Rectal smooth muscle tissue (tissue), 1 donor: ENCODE results near the gene ZBTB34.

Source experiments
- H3K27ac ChIP-seq: one replicate; pipeline ENCODE4 v1.7.0; 2013; ENCODE audit warnings: low read depth, low read length, inconsistent platforms
- H3K27me3 ChIP-seq: one replicate; pipeline ENCODE4 v1.7.0; 2013; ENCODE audit warnings: low read length; ENCODE audit not compliant: control insufficient read depth, insufficient read depth
- H3K36me3 ChIP-seq: one replicate; pipeline ENCODE4 v1.7.0; 2013; ENCODE audit warnings: low read length; ENCODE audit not compliant: control insufficient read depth, insufficient read depth
- H3K4me1 ChIP-seq: one replicate; pipeline ENCODE4 v1.7.0; 2013; ENCODE audit warnings: low read length; ENCODE audit not compliant: control insufficient read depth, insufficient read depth
- H3K4me3 ChIP-seq: one replicate; pipeline ENCODE4 v1.7.0; 2013; ENCODE audit warnings: low read length
- H3K9ac ChIP-seq: one replicate; pipeline ENCODE4 v1.7.0; 2013; ENCODE audit warnings: low read length

ZBTB34 gene

DNA sequence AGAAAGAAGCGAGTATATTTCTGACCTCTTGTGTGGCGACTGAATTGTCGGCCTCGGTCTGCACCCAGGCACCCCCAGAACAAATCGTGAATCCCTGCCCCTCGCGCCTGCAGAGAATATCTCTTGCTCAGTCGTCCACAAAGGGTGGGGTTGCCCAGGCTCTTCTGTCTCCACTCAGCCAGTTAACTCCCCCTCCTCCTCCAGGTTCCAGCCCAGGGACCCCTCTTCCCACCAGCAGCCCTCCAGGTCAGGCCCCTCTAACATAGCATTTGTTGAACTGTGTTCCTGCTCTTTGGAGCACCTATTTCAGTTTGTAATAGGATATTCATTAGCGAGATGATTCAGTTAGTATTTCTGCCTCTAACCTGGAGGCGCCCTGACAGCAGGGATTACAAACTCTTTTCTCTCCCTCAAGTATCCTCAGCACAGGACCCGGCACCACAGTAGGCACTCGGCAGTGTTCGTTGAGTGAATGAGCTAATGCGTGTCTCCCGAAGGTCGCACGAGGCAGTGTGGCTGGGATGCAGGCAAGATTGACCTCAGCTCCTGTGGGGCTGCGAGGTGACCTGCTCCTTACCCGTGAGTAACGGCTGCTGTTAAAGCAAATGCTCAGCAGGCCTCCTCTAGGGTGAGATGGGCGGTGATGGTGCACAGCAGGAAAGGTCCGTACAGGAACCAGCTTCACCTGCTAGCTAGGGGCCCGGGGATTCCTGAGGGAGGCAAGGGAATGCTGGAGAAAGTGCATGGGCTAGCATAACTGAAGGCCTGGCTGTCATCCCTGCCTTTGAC, 25.8 kb downstream of the ZBTB34 start:
- H3K9ac ChIP-seq, result no peak overlapping the region
- no peak overlapping the region for H3K4me3 ChIP-seq
- H3K27ac ChIP-seq, result no peak overlapping the region
- no peaks in the 10 kb centered on the region for H3K4me1 ChIP-seq
- H3K36me3 ChIP-seq, result peaks cover 4% of the 10 kb centered on the region
- H3K27me3 ChIP-seq, result no peaks in the 10 kb centered on the region

DNA sequence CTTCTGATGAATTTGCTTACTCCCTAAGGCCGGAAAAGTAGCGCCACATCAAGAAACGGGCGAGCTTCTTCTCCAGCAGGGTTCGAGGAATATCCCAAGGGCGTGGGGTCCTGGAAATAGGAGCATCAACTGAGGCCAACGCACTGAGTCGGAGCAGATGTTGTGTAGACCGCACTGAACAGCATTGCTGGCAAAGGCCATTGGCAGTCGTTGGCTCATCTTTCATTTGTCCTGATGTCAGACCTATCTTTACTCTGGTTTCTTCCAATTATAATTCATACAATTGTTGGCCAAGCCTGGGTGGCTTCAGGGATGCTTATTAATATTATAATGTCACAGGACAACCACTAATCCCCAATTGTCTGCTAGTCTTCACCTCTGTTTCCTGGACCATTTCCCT, 26.5 kb downstream of the ZBTB34 start:
- H3K4me1 ChIP-seq, result no peaks in the 10 kb centered on the region
- H3K27ac ChIP-seq, result no peak overlapping the region
- no peak overlapping the region for H3K4me3 ChIP-seq
- no peaks in the 10 kb centered on the region for H3K27me3 ChIP-seq
- peaks cover 4% of the 10 kb centered on the region for H3K36me3 ChIP-seq
- H3K9ac ChIP-seq, result no peak overlapping the region

GRCh38 chr9:126891676-126892075, 31.2 kb downstream of the ZBTB34 start:
- Histone ChIP-seq H3K36me3 (no peaks in the 10 kb centered on the region), H3K9ac (no peak overlapping the region), H3K4me3 (no peak overlapping the region), H3K27ac (no peak overlapping the region), H3K27me3 (no peaks in the 10 kb centered on the region), H3K4me1 (no peaks in the 10 kb centered on the region)

DNA sequence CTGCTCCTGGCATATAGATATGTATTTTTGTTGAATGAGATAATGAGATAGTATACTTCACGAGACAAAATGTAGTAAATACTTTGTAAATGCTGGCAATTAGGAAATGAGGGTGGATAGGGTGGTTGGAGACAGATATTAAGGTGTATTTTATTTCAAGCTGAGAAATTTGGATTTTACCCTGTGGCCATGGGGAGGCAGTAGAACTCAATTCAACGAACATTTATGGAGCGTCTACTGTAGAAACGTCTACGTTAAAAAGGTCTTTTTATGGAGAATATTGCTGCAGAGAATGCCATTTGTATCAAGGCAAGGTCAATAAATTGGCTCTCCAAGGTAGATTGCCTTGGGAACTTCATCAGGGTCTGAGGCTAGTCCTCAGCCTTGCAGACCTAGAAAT, 32.6 kb downstream of the ZBTB34 start:
- Histone ChIP-seq H3K27ac (no peak overlapping the region), H3K4me3 (no peak overlapping the region), H3K36me3 (no peaks in the 10 kb centered on the region), H3K9ac (no peak overlapping the region), H3K27me3 (no peaks in the 10 kb centered on the region), H3K4me1 (no peaks in the 10 kb centered on the region)

DNA sequence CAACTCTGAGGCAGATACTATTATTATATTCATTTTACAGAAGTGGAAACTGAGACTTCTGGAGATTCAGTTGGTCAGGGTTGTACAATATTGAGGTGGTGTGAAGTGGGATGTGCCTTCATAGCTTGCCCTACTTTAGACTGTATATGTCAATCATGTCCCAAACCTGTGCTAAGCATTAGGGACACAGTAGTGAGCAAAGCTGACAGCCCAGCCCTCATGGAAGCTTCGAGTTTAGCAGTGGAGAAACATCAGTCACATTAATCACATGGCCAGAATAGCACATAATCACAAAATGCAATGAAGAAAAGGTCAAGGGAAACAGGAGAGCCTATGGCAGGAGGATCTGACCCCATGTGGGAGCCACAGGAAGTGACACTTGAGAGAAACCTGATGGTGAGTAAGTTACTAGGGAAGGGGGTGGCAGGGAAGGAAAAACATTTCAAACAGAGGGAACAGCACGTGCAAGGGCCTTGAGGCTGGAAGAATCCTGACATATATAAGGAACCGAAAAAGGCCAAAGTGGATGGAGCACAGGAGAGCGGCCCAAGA, 33.7 kb downstream of the ZBTB34 start:
- no peak overlapping the region for H3K4me3 ChIP-seq
- no peaks in the 10 kb centered on the region for H3K27me3 ChIP-seq
- H3K36me3 ChIP-seq, result no peaks in the 10 kb centered on the region
- no peak overlapping the region for H3K9ac ChIP-seq
- no peaks in the 10 kb centered on the region for H3K4me1 ChIP-seq
- H3K27ac ChIP-seq, result no peak overlapping the region

GRCh38 chr9:126902210-126902609, 41.8 kb downstream of the ZBTB34 start:
- H3K27me3 ChIP-seq, result no peaks in the 10 kb centered on the region
- no peak overlapping the region for H3K9ac ChIP-seq
- no peaks in the 10 kb centered on the region for H3K36me3 ChIP-seq
- H3K27ac ChIP-seq, result no peak overlapping the region
- no peaks in the 10 kb centered on the region for H3K4me1 ChIP-seq
- H3K4me3 ChIP-seq, result no peak overlapping the region

GRCh38 chr9:126904586-126904985, 44.1 kb downstream of the ZBTB34 start:
- H3K4me1 ChIP-seq, result no peaks in the 10 kb centered on the region
- no peaks in the 10 kb centered on the region for H3K36me3 ChIP-seq
- no peak overlapping the region for H3K27ac ChIP-seq
- H3K27me3 ChIP-seq, result no peaks in the 10 kb centered on the region
- H3K4me3 ChIP-seq, result no peak overlapping the region
- H3K9ac ChIP-seq, result no peak overlapping the region

- Histone ChIP-seq H3K36me3 (no peaks in the 10 kb centered on the region), H3K27ac (no peak overlapping the region), H3K27me3 (no peaks in the 10 kb centered on the region), H3K4me1 (no peaks in the 10 kb centered on the region), H3K4me3 (no peak overlapping the region), H3K9ac (no peak overlapping the region)
Measured at GRCh38 chr9:126906091-126906490, 45.7 kb downstream of the ZBTB34 start.

- H3K9ac ChIP-seq, result no peak overlapping the region
- H3K36me3 ChIP-seq, result no peaks in the 10 kb centered on the region
- H3K27me3 ChIP-seq, result no peaks in the 10 kb centered on the region
- no peak overlapping the region for H3K4me3 ChIP-seq
- H3K4me1 ChIP-seq, result no peaks in the 10 kb centered on the region
- no peak overlapping the region for H3K27ac ChIP-seq
Measured at GRCh38 chr9:126907058-126907457, 46.6 kb downstream of the ZBTB34 start.

DNA sequence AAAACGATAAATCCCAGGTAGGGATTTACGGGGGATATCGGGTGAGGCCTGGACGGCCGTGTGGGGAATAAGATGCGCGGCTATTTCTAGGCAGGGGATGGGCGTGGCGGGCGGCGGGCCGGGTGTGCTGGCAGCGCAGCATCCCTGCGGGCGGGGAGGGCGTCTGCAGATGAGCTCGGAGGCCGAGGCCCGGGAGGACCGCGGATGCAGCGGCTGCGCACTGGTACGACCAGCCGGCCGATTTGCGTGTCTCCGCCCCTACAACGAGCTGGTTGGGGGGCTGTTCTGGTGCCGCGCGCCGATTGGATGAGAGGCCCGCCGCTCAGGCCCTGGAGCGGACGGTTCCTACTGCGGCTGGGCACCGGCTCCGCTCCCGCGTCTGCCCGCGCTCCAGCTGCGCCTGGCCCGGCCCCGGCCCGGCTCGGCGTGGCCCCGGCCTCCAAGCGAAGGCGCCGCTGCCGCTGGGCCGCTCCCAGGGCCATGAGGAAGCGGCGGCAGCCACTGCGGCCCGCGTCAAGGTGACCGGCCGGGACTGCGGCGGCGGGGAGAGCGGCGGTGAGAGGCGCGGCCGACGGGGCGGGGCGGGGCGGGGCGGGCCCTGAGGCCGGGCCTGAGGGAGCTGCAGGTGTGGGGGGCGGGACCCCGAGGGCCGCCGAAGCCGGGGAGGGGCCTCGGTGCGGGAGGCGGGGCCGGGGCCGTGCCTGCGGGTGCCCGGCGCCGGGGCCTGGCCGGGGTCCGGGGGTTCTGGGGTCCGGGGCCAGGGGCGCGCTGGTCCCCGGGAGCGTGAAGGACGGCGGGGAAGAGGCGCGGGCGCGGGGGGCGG, 54.2 kb downstream of the ZBTB34 start, which contains the start of gene RALGPS1:
TSS of gene RALGPS1 (plus strand) at position 325 of the 823 bp plus-strand sequence. CDS start 47,508 bp downstream, outside the sequence.
- Histone ChIP-seq H3K27ac (peak within 1 kb of the TSS; percentile 70), H3K4me3 (peak within 1 kb of the TSS; percentile 66), H3K9ac (no peak within 1 kb of the TSS), H3K4me1 (peaks cover 2% of the 10 kb centered on the region), H3K36me3 (no peaks in the 10 kb centered on the region), H3K27me3 (no peaks in the 10 kb centered on the region)

DNA sequence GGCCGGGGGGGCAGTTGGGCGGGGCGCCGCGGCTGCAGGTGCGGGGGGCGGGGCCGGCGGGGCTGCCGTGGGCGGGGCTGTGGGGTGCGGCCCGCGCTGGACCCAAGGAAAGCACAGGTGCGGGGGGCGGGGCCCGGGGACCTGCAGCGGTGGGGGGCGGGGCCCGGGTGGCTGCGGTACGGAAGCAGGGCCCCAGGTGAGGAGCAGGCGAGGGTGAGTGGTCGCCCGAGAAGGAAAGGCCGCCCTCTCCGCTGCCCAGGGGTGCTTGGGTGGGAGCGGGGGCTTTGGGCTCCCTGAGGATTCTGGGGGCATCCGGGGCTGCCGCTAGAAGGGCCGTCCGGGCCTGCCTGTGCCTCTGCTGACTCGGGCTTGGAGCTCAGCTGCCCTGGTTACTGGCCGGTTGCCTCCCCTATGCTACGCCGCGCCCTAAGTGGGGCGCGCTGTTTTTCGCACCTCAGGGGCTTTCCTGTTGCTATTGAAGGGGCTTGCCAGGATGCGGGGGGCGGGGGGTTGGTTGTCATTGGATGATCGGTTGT, 54.9 kb downstream of the ZBTB34 start:
- H3K9ac ChIP-seq, result no peak overlapping the region
- no peak overlapping the region for H3K27ac ChIP-seq

GRCh38 chr9:126915846-126916543, 55.6 kb downstream of the ZBTB34 start:
- H3K36me3 ChIP-seq, result no peaks in the 10 kb centered on the region
- no peak overlapping the region for H3K27ac ChIP-seq
- H3K27me3 ChIP-seq, result no peaks in the 10 kb centered on the region
- H3K9ac ChIP-seq, result no peak overlapping the region
- H3K4me1 ChIP-seq, result peaks cover 2% of the 10 kb centered on the region
- peak overlapping the region; percentile 66 for H3K4me3 ChIP-seq

More for the DNA sequence above, 54.9 kb downstream of the ZBTB34 start:
- H3K4me3 ChIP-seq, result peak overlapping the region; percentile 66
- H3K27me3 ChIP-seq, result no peaks in the 10 kb centered on the region
- peaks cover 2% of the 10 kb centered on the region for H3K4me1 ChIP-seq
- H3K36me3 ChIP-seq, result no peaks in the 10 kb centered on the region
